Adrenal gland (tissue), 12 donors: ENCODE data around the gene DPH1. TPM values are rescaled to one million over a fixed set of nuclear protein-coding genes. Genes with fewer than 3 reads are reported as not detected.
A peak's percentile ranks its signal among the peaks of the same experiment; 100 is the strongest.

Experiments used
- DNase-seq, 7 donors: peaks; one replicate each; pipeline ENCODE4 v3.0.0-alpha.2; 2019 to 2020
- H3K27ac ChIP-seq, 5 donors: fragments of 200-600 bp; sonication (generic) in 4 of 5; 1 replicate in 3 of 5; 2 replicates in 2 of 5; pipeline versions ENCODE4 v1.5.1 to v1.8.0; 2016 to 2020; ENCODE audit warnings: mild to moderate bottlenecking in 1 of 5
- H3K27me3 ChIP-seq: fragments of 200-600 bp; 2 replicates; pipeline ENCODE4 v1.8.0; 2021
- H3K36me3 ChIP-seq, 2 donors: fragments of 200-600 bp; replicated peaks in 1 of 2; 1 replicate in 1 of 2; 2 replicates in 1 of 2; pipeline versions ENCODE4 v1.5.1 to v1.8.0; 2018 to 2022
- H3K4me1 ChIP-seq, 2 donors: fragments of 200-600 bp; replicated peaks in 1 of 2; 1 replicate in 1 of 2; 2 replicates in 1 of 2; pipeline versions ENCODE4 v1.5.1 to v1.8.0; 2018 to 2021
- H3K4me3 ChIP-seq, 4 donors: fragments of 200-600 bp; sonication (generic) in 3 of 4; one replicate each; pipeline ENCODE4 v1.5.1; 2016 to 2018
- H3K9me3 ChIP-seq, 3 donors: fragments of 200-600 bp; sonication (generic) in 1 of 3; replicated peaks in 1 of 3; 1 replicate in 2 of 3; 2 replicates in 1 of 3; pipeline versions ENCODE4 v1.5.1 to v1.8.0; 2016 to 2021
- CTCF ChIP-seq, 6 experiments: fragments of 450-650 bp in 4 of 6; fragments of 200-600 bp in 2 of 6; sonication (generic) in 1 of 6; IDR thresholded peaks; 1 replicate in 5 of 6; 2 replicates in 1 of 6; pipeline versions ENCODE4 v1.5.1 to v1.8.0; 2016 to 2021; ENCODE audit warnings: antibody characterized with exemption in 6 of 6, mild to moderate bottlenecking in 2 of 6, moderate library complexity in 1 of 6
- POLR2A ChIP-seq, 2 donors: fragments of 450-650 bp; IDR thresholded peaks; one replicate each; pipeline ENCODE4 v1.6.1; 2017; ENCODE audit warnings: antibody characterized with exemption in 2 of 2, mild to moderate bottlenecking in 2 of 2, moderate library complexity in 1 of 2
- WGBS, 4 donors: extraction: QIAGEN DNeasy Blood & Tissue Kit in 2 of 4; methylation state at CpG; one replicate each; pipeline versions ENCODE4 v1.1.5 to v1.1.7; 2013 to 2017; 5-methylcytosine and 5-hydroxymethylcytosine counted together
- intact Hi-C, 2 donors: fragments of 100-400 bp; cut with DNase I; formaldehyde crosslinking; loops; one replicate each; pipeline versions ENCODE4 v1.14.1 to v1.15.0; 2022 to 2023
- polyA plus RNA-seq, 3 donors: library from polyadenylated mRNA; stranded (reverse); fragments of 200-250 nt in 2 of 3; fragments of 350-450 nt in 1 of 3; fragmentation: Illumina TruSeq in 1 of 3; extraction: RNeasy Lipid Tissue Mini Kit (QIAGEN cat#74804) in 1 of 3; gene quantifications; one replicate each; pipeline ENCODE4 v1.2.3, GENCODE V29; 2013 to 2014
- total RNA-seq, 9 donors: library from RNA; depleted of rRNA in 4 of 9; stranded (reverse); fragments of >200 nt in 4 of 9; fragments of 120-200 nt in 1 of 9; fragmentation: NEBNext Ultra II Directional in 1 of 9; extraction: Animal tissue kit (Norgen Biotek cat#: 25700) in 1 of 9; gene quantifications; one replicate each; pipeline versions ENCODE4 v1.1.0 to v1.2.4, GENCODE V29; 2013 to 2023
- donor health status: healthy with polysubstance abuse.
- donor health status: Bipolar disorder and iron deficiency.
- donor health status: DM: yes; HTN: yes; CAD: no.
- donor health status: DM: no; HTN: no; CAD: no.
- donor health status: DM: no; HTN: no; CAD: no.
- donor health status: DM: yes; HTN: yes; CAD: no.

Gene DPH1
- total and polyA plus RNA-seq, 12 donors: 29.3 to 100 (median 57.7) TPM

GRCh38 chr17:2083613-2084035 is 53.7 kb downstream of the DPH1 start:
- no peaks in the 10 kb centered on the region for H3K27me3 ChIP-seq
- 29 to 44% (median 37%) methylated on average over 6 to 7 of the region's 7 CpGs for WGBS, 4 donors
- peaks cover 0 to 25% of the 10 kb centered on the region in 2 donors for H3K36me3 ChIP-seq
- intact Hi-C loops: no loop called here
- peak overlapping the region; percentile 8 to 97 (median 82) for H3K27ac ChIP-seq
- no peak overlapping the region for H3K4me3 ChIP-seq
- H3K4me1 ChIP-seq: peaks cover 41 to 64% of the 10 kb centered on the region in 2 donors
- no peaks in the 10 kb centered on the region for H3K9me3 ChIP-seq
- TF ChIP-seq CTCF (IDR thresholded peaks at IDR 0.05): no peak
- peak in 1 of 2 donors; percentile 11 for TF ChIP-seq POLR2A (IDR thresholded peaks at IDR 0.05)
- peak in 6 of 7 donors; percentile 55 to 79 (median 70) for DNase-seq

GRCh38 chr17:2084036-2084765 is 54.2 kb downstream of the DPH1 start:
- Histone ChIP-seq H3K27ac (peak overlapping the region; percentile 8 to 97 (median 82)), H3K9me3 (no peaks in the 10 kb centered on the region), H3K36me3 (peaks cover 0 to 25% of the 10 kb centered on the region in 2 donors), H3K27me3 (no peaks in the 10 kb centered on the region), H3K4me1 (peaks cover 42 to 70% of the 10 kb centered on the region in 2 donors), H3K4me3 (no peak overlapping the region)
- TF ChIP-seq POLR2A (IDR thresholded peaks at IDR 0.05) (no peak), CTCF (IDR thresholded peaks at IDR 0.05) (no peak)
- intact Hi-C loops: no loop called here
- DNase-seq: peak in 5 of 7 donors; percentile 53 to 85 (median 62)
- 45 to 63% (median 54%) methylated on average over 8 of the region's 8 CpGs for WGBS, 4 donors

GRCh38 chr17:2084766-2085647 is 55.1 kb downstream of the DPH1 start:
- 51 to 63% (median 54%) methylated on average over 8 to 13 of the region's 13 CpGs for WGBS, 4 donors
- intact Hi-C loops: no loop called here
- H3K27me3 ChIP-seq: no peaks in the 10 kb centered on the region
- H3K4me3 ChIP-seq: no peak overlapping the region
- peak in 6 of 7 donors; percentile 58 to 84 (median 69) for DNase-seq
- peaks cover 42 to 74% of the 10 kb centered on the region in 2 donors for H3K4me1 ChIP-seq
- peak overlapping the region; percentile 8 to 97 (median 82) for H3K27ac ChIP-seq
- H3K9me3 ChIP-seq: no peaks in the 10 kb centered on the region
- TF ChIP-seq POLR2A (IDR thresholded peaks at IDR 0.05): no peak
- TF ChIP-seq CTCF (IDR thresholded peaks at IDR 0.05): no peak
- H3K36me3 ChIP-seq: peaks cover 0 to 17% of the 10 kb centered on the region in 2 donors

GRCh38 chr17:2085648-2085949 is 55.6 kb downstream of the DPH1 start:
- intact Hi-C loops: no loop called here
- DNase-seq: peak in 4 of 7 donors; percentile 54 to 80 (median 62)
- H3K4me3 ChIP-seq: no peak overlapping the region
- H3K27ac ChIP-seq: peak overlapping the region in 4 of 5 donors; percentile 55 to 97 (median 80)
- WGBS, 4 donors: 23 to 62% (median 50%) methylated on average over 5 of the region's 5 CpGs
- peaks cover 42 to 80% of the 10 kb centered on the region in 2 donors for H3K4me1 ChIP-seq
- H3K27me3 ChIP-seq: no peaks in the 10 kb centered on the region
- peaks cover 0 to 12% of the 10 kb centered on the region in 2 donors for H3K36me3 ChIP-seq
- no peak for TF ChIP-seq CTCF (IDR thresholded peaks at IDR 0.05)
- TF ChIP-seq POLR2A (IDR thresholded peaks at IDR 0.05): no peak
- H3K9me3 ChIP-seq: no peaks in the 10 kb centered on the region
